ENCODE results near the gene CRTC1. TPM values are rescaled to one million over a fixed set of nuclear protein-coding genes. Genes with fewer than 3 reads are reported as not detected.

The CRTC1 gene
- total RNA-seq, 1 donor from 2014 or later: 15.5 TPM

DNA sequence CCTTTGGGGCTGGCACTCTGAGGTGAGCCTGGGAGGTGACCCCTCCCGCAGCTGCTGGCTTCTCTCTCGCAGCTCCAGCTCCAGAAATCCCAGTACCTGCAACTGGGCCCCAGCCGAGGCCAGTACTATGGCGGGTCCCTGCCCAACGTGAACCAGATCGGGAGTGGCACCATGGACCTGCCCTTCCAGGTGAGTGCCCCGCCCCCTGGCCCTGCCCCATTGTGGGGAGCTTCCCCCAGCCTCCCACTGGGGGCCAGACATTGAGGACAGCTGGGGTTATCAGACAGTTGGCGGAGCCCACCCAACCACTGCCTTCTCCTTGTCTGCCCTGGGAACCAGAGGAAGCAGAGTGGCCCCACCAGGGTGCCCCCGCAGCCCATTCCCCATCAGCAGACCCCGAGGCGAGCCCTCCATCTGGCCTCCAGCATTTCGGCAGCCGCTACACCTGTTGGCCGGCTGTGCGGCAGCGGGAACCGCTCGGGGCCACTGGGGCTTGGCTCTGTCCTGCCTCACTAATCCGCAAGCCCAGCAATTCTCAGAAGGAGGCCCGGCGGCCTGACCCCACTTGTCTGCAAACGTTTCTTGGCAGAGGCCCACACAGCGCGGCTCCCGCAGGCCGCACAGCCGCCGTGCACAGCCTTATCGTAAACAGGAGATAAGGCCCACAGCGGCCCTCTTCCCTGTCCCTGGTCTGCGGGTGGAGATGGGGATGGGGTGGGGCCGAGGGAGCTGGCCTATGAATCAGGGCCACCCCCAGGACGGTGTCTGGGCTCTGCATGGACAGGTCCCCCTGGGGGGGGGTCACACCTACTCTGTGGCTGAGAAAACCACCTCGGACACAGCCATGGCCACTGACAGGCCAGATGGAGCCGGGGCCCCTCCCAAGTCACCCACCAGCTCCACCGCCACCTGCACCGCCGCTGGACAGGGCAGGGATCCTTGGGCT is 59.6 kb downstream of the CRTC1 start:
- intact Hi-C loops (cut with micrococcal nuclease): no loop called here
- CTCF ChIA-PET: no interaction called here

DNA sequence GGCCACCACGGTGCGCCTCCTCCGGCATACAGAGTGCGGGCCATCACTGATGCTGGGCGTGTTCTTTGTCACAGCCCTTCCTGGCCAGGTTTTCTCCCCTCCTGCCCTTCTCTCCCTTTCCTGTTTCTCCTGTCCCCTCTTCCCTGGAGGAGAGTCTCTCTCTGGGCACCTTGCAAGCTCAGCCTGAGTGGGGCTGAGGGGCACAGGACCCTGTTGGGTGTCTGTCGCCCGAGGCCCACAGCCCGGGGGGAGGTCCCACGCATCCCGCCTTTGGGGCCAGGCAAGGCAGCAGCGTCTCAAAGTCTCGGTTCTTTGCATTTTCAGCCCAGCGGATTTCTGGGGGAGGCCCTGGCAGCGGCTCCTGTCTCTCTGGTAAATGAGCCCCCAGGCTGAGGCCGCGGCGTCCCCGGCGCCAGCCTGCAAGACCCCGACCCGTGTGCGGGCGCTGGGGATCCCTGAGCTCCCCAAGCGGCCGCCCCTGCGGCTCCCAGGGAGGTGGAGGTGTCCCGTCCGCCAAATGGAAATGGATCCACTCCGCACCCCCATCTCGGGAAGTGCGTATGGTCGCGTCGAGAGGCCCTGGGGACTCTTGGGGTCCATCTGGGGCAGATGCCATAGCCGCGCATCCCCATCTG is 60.4 kb downstream of the CRTC1 start:
- TF ChIP-seq, protein P1, sequence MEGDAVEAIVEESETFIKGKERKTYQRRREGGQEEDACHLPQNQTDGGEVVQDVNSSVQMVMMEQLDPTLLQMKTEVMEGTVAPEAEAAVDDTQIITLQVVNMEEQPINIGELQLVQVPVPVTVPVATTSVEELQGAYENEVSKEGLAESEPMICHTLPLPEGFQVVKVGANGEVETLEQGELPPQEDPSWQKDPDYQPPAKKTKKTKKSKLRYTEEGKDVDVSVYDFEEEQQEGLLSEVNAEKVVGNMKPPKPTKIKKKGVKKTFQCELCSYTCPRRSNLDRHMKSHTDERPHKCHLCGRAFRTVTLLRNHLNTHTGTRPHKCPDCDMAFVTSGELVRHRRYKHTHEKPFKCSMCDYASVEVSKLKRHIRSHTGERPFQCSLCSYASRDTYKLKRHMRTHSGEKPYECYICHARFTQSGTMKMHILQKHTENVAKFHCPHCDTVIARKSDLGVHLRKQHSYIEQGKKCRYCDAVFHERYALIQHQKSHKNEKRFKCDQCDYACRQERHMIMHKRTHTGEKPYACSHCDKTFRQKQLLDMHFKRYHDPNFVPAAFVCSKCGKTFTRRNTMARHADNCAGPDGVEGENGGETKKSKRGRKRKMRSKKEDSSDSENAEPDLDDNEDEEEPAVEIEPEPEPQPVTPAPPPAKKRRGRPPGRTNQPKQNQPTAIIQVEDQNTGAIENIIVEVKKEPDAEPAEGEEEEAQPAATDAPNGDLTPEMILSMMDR (IDR thresholded peaks at IDR 0.05): no peak
- H3K9me3 Mint-ChIP-seq: no peaks in the 10 kb centered on the region
- H3K27ac Mint-ChIP-seq: no peak overlapping the region
- no peak for DNase-seq
- H3K4me3 Mint-ChIP-seq: no peak overlapping the region
- H3K36me3 Mint-ChIP-seq (ENCODE audit: low read depth): no peaks in the 10 kb centered on the region
- POLR2A ChIA-PET: no interaction called here
- intact Hi-C loops (cut with micrococcal nuclease): no loop called here
- no peaks in the 10 kb centered on the region for H3K27me3 Mint-ChIP-seq
- CTCF ChIA-PET: no interaction called here
- H3K4me1 Mint-ChIP-seq: no peaks in the 10 kb centered on the region
- ATAC-seq (ENCODE audit: low read depth): no peak

More for the DNA sequence above, 59.6 kb downstream of the CRTC1 start:
- Mint-ChIP-seq H3K9me3 (no peaks in the 10 kb centered on the region), H3K36me3 (ENCODE audit: low read depth) (no peaks in the 10 kb centered on the region), H3K27ac (no peak overlapping the region), H3K27me3 (no peaks in the 10 kb centered on the region), H3K4me1 (no peaks in the 10 kb centered on the region), H3K4me3 (no peak overlapping the region)
- DNase-seq (no peak), ATAC-seq (ENCODE audit: low read depth) (no peak)
- POLR2A ChIA-PET: no interaction called here
- TF ChIP-seq, protein P1 (IDR thresholded peaks at IDR 0.05): no peak

DNA sequence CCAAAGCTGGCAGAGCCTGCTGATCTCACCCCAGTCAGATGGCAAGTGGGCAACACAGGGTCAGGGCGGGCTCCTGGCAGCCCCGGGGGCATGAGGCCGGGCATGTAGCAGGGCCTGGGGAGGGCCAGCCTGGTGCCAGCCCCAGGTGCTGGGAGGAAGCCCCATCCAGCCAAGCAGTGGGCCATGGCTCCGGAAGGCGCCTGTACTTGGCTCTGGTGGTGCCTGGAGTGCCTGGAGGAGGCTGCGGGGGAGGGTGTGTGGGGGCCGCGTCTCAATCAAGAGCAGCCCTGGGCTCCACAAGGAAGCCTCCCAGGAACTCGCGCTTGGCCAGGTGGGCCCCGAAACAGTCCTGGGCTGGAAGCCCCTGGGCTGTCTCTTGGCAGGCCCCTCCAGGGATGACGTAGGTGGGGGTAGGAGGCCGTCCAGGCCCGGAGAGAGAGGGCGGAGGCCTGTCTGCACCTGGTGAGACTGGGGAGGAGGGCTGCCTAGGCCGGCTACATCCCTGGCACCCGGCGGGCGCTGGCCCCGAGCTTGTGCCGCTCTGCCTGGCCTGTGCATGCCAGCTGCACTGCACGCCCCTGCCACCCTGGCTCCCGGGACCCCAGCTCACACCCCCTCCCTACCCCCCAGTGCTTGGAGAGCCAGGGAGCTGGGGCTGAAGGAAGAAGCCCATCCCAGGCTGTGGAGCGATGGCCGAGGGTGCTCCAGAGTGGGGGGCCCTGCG is 61.7 kb downstream of the CRTC1 start:
- no peaks in the 10 kb centered on the region for H3K9me3 Mint-ChIP-seq
- TF ChIP-seq, protein P1 (IDR thresholded peaks at IDR 0.05): no peak
- DNase-seq (no peak), ATAC-seq (ENCODE audit: low read depth) (no peak)
- intact Hi-C loops (cut with micrococcal nuclease): no loop called here
- CTCF ChIA-PET: no interaction called here
- H3K27ac Mint-ChIP-seq: no peak overlapping the region
- H3K4me3 Mint-ChIP-seq: no peak overlapping the region
- peaks cover 4% of the 10 kb centered on the region for H3K36me3 Mint-ChIP-seq (ENCODE audit: low read depth)
- POLR2A ChIA-PET: interaction anchor here (0.5 kb wide), 1 partner anchor 104 kb away, joined by 3 read pairs; no protein-coding TSS in a partner anchor
- H3K4me1 Mint-ChIP-seq: no peaks in the 10 kb centered on the region
- no peaks in the 10 kb centered on the region for H3K27me3 Mint-ChIP-seq

DNA sequence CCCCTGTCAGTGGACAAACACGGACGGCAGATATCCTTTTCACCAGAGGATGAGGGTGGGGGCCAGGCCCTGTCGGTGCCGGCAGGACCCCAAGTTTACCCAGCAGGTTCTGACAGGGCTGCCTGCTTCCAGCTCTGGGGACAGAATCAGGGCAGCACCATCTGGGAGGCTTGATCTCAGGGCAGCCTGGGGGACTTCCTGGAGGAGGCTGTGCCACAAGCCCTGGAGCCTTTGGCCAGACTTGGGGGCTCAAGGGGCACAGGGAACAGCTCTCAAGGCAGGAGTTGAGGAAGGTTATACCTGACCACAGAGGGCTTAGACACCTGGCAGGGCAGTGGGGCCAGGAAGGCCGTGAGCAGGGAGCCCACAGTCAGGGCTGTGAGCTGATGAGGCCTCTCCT is 62.5 kb downstream of the CRTC1 start:
- Mint-ChIP-seq H3K36me3 (ENCODE audit: low read depth) (peaks cover 9% of the 10 kb centered on the region), H3K9me3 (no peaks in the 10 kb centered on the region), H3K27me3 (no peaks in the 10 kb centered on the region), H3K27ac (no peak overlapping the region), H3K4me1 (no peaks in the 10 kb centered on the region), H3K4me3 (no peak overlapping the region)
- ChIA-PET CTCF (no interaction called here), POLR2A (interaction anchor here (0.5 kb wide), 1 partner anchor 105 kb away, joined by 3 read pairs; no protein-coding TSS in a partner anchor)
- DNase-seq: no peak
- no peak for ATAC-seq (ENCODE audit: low read depth)
- TF ChIP-seq, protein P1 (IDR thresholded peaks at IDR 0.05): no peak
- intact Hi-C loops (cut with micrococcal nuclease): no loop called here
